ENCODE measurements around the gene SUPT7L. TPM values are rescaled to one million over a fixed set of nuclear protein-coding genes. Genes with fewer than 3 reads are reported as not detected.
"Not testable (repeated sequence)": the region's sequence is repeated elsewhere in the genome, so short reads cannot be mapped to it uniquely, and the experiment has no call there.

Gene SUPT7L
- total and polyA plus RNA-seq, 2 donors from 2014 or later: 28.1 to 29.6 TPM

- intact Hi-C loops (cut with DNase I): no loop called here
- Histone ChIP-seq H3K36me3 (ENCODE audit: control insufficient read depth in 2 of 3, insufficient read depth in 3 of 3, low read length in 3 of 3) (peaks cover 0 to 24% (median 19%) of the 10 kb centered on the region in 3 donors), H3K4me3 (ENCODE audit: low read length in 3 of 3) (no peak overlapping the region), H3K27ac (ENCODE audit: low read depth in 2 of 2, low read length in 2 of 2) (no peak overlapping the region), H3K9ac (ENCODE audit: low read length in 3 of 3) (no peak overlapping the region), H3K9me3 (ENCODE audit: control insufficient read depth in 2 of 3, insufficient read depth in 1 of 3, low read length in 3 of 3) (no peaks in the 10 kb centered on the region), H3K27me3 (ENCODE audit: control insufficient read depth, insufficient read depth, low read length) (no peaks in the 10 kb centered on the region), H3K4me1 (ENCODE audit: control insufficient read depth in 2 of 3, insufficient read depth in 2 of 3, low read depth in 1 of 3, low read length in 3 of 3) (no peaks in the 10 kb centered on the region)
- no peak for TF ChIP-seq CTCF (IDR thresholded peaks at IDR 0.05; ENCODE audit: borderline replicate concordance, extremely low read depth, insufficient read depth)
- no peak for DNase-seq
- no peak for FAIRE-seq
Observed at GRCh38 chr2:27685577-27685976, 22.2 kb upstream of the SUPT7L start.

GRCh38 chr2:27685006-27685405 is 21.6 kb upstream of the SUPT7L start:
- peaks cover 0 to 24% (median 19%) of the 10 kb centered on the region in 3 donors for H3K36me3 ChIP-seq (ENCODE audit: control insufficient read depth in 2 of 3, insufficient read depth in 3 of 3, low read length in 3 of 3)
- H3K4me3 ChIP-seq (ENCODE audit: low read length in 3 of 3); H3K27ac ChIP-seq (ENCODE audit: low read depth in 2 of 2, low read length in 2 of 2); DNase-seq; FAIRE-seq; H3K9ac ChIP-seq (ENCODE audit: low read length in 3 of 3); H3K27me3 ChIP-seq (ENCODE audit: control insufficient read depth, insufficient read depth, low read length); H3K4me1 ChIP-seq (ENCODE audit: control insufficient read depth in 2 of 3, insufficient read depth in 2 of 3, low read depth in 1 of 3, low read length in 3 of 3); H3K9me3 ChIP-seq (ENCODE audit: control insufficient read depth in 2 of 3, insufficient read depth in 1 of 3, low read length in 3 of 3); intact Hi-C loops (cut with DNase I): not testable (repeated sequence)

- H3K27ac ChIP-seq (ENCODE audit: low read depth in 2 of 2, low read length in 2 of 2): no peak overlapping the region
- peak in 4 of 5 donors; percentile 80 to 96 (median 90) for DNase-seq
- no peak overlapping the region for H3K9ac ChIP-seq (ENCODE audit: low read length in 3 of 3)
- H3K36me3 ChIP-seq (ENCODE audit: control insufficient read depth in 2 of 3, insufficient read depth in 3 of 3, low read length in 3 of 3): peaks cover 0 to 24% (median 17%) of the 10 kb centered on the region in 3 donors
- no peaks in the 10 kb centered on the region for H3K27me3 ChIP-seq (ENCODE audit: control insufficient read depth, insufficient read depth, low read length)
- H3K4me3 ChIP-seq (ENCODE audit: low read length in 3 of 3): no peak overlapping the region
- no peaks in the 10 kb centered on the region for H3K9me3 ChIP-seq (ENCODE audit: control insufficient read depth in 2 of 3, insufficient read depth in 1 of 3, low read length in 3 of 3)
- FAIRE-seq: peak; percentile 56
- no peaks in the 10 kb centered on the region for H3K4me1 ChIP-seq (ENCODE audit: control insufficient read depth in 2 of 3, insufficient read depth in 2 of 3, low read depth in 1 of 3, low read length in 3 of 3)
- intact Hi-C loops (cut with DNase I): no loop called here
- TF ChIP-seq CTCF (IDR thresholded peaks at IDR 0.05; ENCODE audit: borderline replicate concordance, extremely low read depth, insufficient read depth): peak; percentile 98
Observed at GRCh38 chr2:27683390-27684071, 20.1 kb upstream of the SUPT7L start.

- H3K9ac ChIP-seq (ENCODE audit: low read length in 3 of 3); intact Hi-C loops (cut with DNase I); H3K27me3 ChIP-seq (ENCODE audit: control insufficient read depth, insufficient read depth, low read length); H3K27ac ChIP-seq (ENCODE audit: low read depth in 2 of 2, low read length in 2 of 2); H3K4me3 ChIP-seq (ENCODE audit: low read length in 3 of 3); H3K4me1 ChIP-seq (ENCODE audit: control insufficient read depth in 2 of 3, insufficient read depth in 2 of 3, low read depth in 1 of 3, low read length in 3 of 3); H3K9me3 ChIP-seq (ENCODE audit: control insufficient read depth in 2 of 3, insufficient read depth in 1 of 3, low read length in 3 of 3); FAIRE-seq: not testable (repeated sequence)
- peaks cover 1 to 27% (median 15%) of the 10 kb centered on the region in 3 donors for H3K36me3 ChIP-seq (ENCODE audit: control insufficient read depth in 2 of 3, insufficient read depth in 3 of 3, low read length in 3 of 3)
- peak in 1 of 5 donors; percentile 70 for DNase-seq
Observed at GRCh38 chr2:27682334-27682771, 18.9 kb upstream of the SUPT7L start.

Measured in kidney (tissue), 14 donors.